ENCODE data around the gene STEAP4.
A peak's percentile ranks its signal among the peaks of the same experiment; 100 is the strongest.

STEAP4 gene

GRCh38 chr7:88239852-88240251, 66.8 kb downstream of the STEAP4 start:
- no peak for DNase-seq (ENCODE audit: low read depth, low spot score)
- H3K4me3 ChIP-seq (ENCODE audit: low read depth, low read length), result no peak overlapping the region
- no peak for TF ChIP-seq CTCF (IDR thresholded peaks at IDR 0.05; ENCODE audit: low read depth, low read length)
- in situ Hi-C loops (cut with HindIII; ENCODE audit: low sequenced_read_pairs), result no loop called here

DNA sequence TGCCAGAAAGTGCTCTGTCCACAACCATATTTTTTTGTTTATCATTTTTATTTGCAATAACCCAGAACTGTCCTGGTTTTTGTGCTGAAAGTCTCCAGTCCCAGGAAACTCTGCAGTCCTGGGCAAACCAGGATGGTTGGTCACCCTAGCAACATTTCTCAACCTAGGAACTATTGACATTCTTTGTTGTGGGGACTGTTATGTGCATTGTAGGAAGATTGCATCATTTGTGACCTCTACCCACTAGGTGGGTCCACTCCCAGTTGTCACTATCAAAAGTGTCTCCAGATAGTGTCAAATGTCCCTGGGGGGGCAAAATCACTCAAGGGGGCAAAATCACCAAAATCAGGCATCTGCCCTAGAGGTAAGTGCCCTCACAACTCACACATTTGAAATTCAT, 72.9 kb downstream of the STEAP4 start:
- no peak overlapping the region for H3K4me3 ChIP-seq (ENCODE audit: low read depth, low read length)
- no peak for TF ChIP-seq CTCF (IDR thresholded peaks at IDR 0.05; ENCODE audit: low read depth, low read length)
- DNase-seq (ENCODE audit: low read depth, low spot score), result no peak
- in situ Hi-C loops (cut with HindIII; ENCODE audit: low sequenced_read_pairs), result no loop called here

DNA sequence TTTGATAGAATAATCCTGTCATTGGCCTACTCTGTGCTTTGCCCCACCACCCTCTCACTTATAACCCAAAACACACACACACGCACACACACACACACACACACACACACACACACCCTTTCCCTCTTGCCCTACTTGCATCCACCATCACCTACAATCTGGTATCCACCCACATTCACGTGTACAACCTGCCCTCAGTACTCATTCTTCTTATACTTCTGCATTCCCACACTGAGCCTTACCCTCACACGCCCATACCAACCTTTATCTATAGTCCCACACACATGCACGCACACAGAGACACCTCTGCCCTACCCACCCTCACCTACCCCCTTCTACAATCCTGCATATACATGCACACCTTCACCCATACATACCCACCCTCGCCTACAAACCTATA, 76.0 kb downstream of the STEAP4 start:
- in situ Hi-C loops (cut with HindIII; ENCODE audit: low sequenced_read_pairs), result no loop called here
- TF ChIP-seq CTCF (IDR thresholded peaks at IDR 0.05; ENCODE audit: low read depth, low read length), result no peak
- H3K4me3 ChIP-seq (ENCODE audit: low read depth, low read length), result no peak overlapping the region
- DNase-seq (ENCODE audit: low read depth, low spot score), result no peak

DNA sequence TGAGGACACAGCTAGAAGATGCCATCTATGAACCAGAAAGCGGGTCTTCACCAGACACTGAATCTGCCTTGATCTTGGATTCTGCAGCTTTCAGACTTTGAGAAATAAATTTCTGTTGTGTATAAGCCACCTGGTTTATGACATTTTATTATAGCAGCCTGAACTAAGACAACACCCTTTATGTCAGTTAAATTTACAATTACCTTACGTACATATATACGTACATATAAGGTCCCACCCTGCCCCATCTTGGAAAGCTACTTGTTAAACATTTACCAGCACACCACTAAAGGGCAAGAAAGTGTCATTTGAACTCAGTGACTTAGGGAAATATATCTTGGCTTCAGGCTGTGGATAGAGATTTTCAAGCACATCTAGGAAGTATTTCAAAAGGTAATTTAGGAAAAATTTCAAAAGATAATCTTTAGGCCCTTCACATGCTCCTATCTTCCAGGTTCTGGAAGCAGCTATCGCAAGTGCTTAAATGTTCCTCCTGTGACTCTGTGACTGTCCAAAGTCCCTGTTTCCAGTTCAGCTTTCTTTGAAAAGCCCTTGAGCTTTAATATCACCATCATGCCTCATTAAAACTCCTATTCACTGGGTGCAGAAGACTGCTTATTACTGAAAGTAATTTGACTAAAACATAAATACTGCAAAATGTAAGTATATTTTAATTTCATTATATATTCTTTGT, 77.2 kb downstream of the STEAP4 start:
- TF ChIP-seq CTCF (IDR thresholded peaks at IDR 0.05; ENCODE audit: low read depth, low read length), result no peak
- H3K4me3 ChIP-seq (ENCODE audit: low read depth, low read length), result no peak overlapping the region
- in situ Hi-C loops (cut with HindIII; ENCODE audit: low sequenced_read_pairs), result no loop called here
- no peak for DNase-seq (ENCODE audit: low read depth, low spot score)

DNA sequence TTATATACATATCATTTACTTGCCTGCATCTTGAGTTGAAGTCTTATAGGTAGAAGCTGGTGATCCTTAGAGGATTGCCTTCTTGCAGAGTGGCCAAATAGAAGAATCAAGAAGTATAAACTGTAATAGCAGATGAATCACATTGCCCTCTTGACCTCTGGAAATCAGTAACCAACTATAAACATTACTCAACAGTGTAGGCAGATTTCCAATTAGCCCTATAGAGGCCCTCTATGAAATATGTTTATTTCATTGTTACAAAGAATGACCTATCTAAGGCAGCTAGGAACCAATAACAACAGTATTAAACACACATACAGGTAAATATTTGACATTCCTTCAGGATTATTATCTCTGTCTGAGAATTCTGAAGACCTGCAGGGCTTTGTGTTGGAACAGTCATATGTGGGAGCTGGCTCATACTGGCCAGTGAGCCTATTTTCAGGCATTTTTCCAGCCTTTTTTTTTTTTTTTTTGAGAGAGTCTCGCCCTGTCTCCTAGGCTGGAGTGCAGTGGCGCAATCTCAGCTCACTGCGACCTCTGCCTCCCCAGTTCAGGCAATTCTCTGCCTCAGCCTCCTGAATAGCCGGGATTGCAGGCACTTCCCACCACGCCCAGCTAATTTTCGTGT, 79.7 kb downstream of the STEAP4 start:
- DNase-seq (ENCODE audit: low read depth, low spot score), result peak; percentile 62
- in situ Hi-C loops (cut with HindIII; ENCODE audit: low sequenced_read_pairs), result no loop called here

GRCh38 chr7:88226201-88226600, 80.5 kb downstream of the STEAP4 start:
- DNase-seq (ENCODE audit: low read depth, low spot score), result no peak
- in situ Hi-C loops (cut with HindIII; ENCODE audit: low sequenced_read_pairs), result no loop called here
- no peak for TF ChIP-seq CTCF (IDR thresholded peaks at IDR 0.05; ENCODE audit: low read depth, low read length)
- no peak overlapping the region for H3K4me3 ChIP-seq (ENCODE audit: low read depth, low read length)

More for the DNA sequence above, 79.7 kb downstream of the STEAP4 start:
- no peak for TF ChIP-seq CTCF (IDR thresholded peaks at IDR 0.05; ENCODE audit: low read depth, low read length)
- no peak overlapping the region for H3K4me3 ChIP-seq (ENCODE audit: low read depth, low read length)

Measured in astrocyte of the spinal cord (primary cell).